IPS DF 4.7 (cell line): Measurements from ENCODE around the gene TIMP4.

Source experiments
- DNase-seq: peaks from one replicate; pipeline ENCODE4 v3.0.0-alpha.2; 2013; ENCODE audit warnings: low spot score; ENCODE audit errors: extremely low read depth

Gene TIMP4

GRCh38 chr3:12148183-12148940, 10.3 kb downstream of the TIMP4 start:
- no peak for DNase-seq

GRCh38 chr3:12147049-12147780, 11.5 kb downstream of the TIMP4 start:
- no peak for DNase-seq

- no peak for DNase-seq
Observed at GRCh38 chr3:12143949-12144504, 14.7 kb downstream of the TIMP4 start.

DNA sequence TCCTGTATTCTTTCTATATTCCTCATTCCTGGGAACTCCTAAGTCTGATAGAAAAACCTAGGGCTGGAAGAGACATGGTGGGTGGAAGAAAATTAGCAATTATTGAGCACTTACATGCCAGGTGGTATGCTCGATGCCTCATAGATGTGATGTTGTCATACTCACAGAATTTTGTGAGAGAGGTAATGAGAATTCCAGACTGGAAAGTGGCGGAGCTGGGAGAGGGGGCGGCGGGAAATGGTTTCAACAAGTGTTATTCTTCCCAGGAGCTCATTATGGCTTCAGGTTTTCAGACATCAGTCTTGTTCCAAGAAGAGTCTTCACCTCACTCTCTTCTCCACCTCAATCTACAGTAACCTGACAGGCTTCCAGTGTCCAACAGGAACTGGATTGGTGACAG, 16.2 kb downstream of the TIMP4 start:
- DNase-seq = no peak

GRCh38 chr3:12141350-12141749, 17.4 kb downstream of the TIMP4 start:
- no peak for DNase-seq

GRCh38 chr3:12139111-12139511, 19.6 kb downstream of the TIMP4 start:
- no peak for DNase-seq

DNA sequence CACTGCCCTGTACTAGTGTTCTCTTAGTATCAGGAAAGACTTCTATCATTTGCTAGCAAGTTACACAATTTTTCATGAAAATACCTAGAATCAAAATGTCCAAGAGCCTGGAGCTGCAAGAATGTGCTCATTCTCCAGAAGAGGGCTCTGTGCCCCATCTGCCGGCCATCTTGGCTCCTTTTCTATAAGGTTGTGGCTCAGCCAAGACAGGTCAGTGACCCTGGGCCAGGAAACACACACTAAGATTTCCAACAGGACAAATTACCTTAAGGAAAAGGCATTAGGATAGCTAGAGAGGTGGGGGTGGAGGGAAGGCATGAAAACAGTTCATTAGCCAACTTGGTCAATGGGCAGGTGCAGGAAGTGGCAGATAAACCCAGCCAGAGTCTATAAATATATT, 20.7 kb downstream of the TIMP4 start:
- DNase-seq = no peak

DNA sequence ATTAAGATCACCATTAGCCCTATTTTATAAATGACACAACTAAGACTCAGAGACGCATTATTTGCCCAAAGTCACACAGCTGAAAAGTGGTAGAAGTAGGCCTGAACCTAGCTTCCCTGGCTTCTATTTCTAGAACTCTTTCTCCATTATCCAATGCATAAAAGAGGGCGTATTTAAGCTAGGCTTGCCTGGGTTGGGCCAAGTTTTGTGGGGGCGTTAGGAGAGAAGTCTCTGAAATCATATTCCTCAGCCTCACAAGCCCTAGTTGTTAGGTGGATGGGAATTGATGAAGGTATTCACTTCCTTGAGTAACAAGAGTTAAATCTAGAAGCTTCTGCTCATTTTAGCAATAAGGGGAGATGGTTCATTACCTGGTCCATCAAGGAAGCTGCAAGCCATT, 22.3 kb downstream of the TIMP4 start:
- no peak for DNase-seq

DNA sequence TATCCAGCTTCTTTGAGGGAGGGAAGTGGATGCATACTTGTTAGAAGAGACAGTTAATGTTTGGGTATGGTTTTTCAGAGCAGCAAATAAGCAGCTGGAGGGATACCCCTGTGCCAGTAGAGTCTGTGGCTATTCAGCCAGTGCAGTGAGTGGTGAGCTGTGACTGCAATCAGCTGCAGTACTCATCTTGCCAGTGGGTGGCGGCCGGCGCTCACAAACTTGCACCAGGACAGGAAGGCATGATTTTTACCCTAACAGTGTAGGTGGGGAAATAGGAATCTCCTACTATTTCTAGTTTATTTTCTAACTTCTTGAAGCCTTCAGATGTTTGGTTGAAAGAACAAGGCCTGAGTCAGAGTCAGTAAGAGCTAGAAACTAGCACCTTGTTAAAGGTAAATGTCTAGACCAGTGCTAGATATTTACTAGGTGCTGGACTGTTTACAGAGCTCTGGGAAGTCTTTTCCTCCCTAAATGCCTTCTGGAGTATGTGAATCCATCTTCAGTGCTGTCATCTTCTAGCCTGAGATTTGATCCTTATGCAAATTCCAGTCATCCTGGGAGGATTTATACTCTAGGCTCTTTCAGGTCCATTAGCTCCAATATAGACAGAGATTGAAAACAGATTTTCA, 23.6 kb downstream of the TIMP4 start:
- no peak for DNase-seq

GRCh38 chr3:12132881-12133280, 25.8 kb downstream of the TIMP4 start:
- DNase-seq = no peak

GRCh38 chr3:12131351-12132090, 27.2 kb downstream of the TIMP4 start:
- no peak for DNase-seq

- DNase-seq = no peak
Observed at GRCh38 chr3:12127391-12127790, 31.3 kb downstream of the TIMP4 start.

DNA sequence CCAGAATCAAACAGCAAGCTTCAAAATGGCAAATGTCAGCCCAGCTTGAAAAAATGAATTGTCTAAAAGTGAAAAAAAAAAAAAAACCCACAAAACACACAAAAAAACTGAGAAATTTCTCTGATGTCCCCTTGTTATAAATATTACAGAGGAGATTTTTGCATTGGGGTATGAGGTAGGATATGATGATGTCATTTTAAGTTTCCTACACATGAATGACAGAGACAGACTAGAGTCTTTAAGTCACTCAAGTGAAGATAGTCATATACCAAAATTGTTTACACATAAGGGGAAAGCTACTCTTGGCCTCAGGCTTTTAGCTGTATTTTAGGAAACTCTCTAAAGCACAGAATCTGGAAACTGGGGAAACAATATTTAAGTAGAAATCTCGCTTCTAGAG, 32.9 kb downstream of the TIMP4 start:
- DNase-seq = no peak

- no peak for DNase-seq
Observed at GRCh38 chr3:12121466-12121865, 37.2 kb downstream of the TIMP4 start.

GRCh38 chr3:12120374-12121140, 38.2 kb downstream of the TIMP4 start:
- no peak for DNase-seq

GRCh38 chr3:12117473-12117872, 41.2 kb downstream of the TIMP4 start:
- DNase-seq = no peak

GRCh38 chr3:12116870-12117269, 41.8 kb downstream of the TIMP4 start:
- DNase-seq = no peak

DNA sequence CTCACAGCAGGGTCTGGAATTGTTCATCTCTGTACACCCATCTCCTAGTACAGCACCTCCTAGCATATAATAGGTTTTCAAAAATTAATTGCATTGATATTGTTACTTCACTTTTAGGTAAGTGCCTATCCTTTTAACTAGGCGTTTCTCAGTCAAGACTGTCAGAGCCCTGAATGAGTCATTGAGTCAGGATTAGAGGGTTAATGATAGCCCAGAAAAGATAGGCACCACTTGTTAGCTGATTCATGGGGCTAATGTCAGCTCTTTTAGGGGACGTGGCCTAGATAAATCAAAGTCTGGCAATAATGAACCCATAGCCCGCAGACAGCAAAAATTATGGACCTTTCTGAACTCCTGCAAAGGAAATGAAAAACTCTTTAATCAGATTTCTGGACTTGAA, 42.9 kb downstream of the TIMP4 start:
- no peak for DNase-seq

GRCh38 chr3:12115104-12115503, 43.6 kb downstream of the TIMP4 start:
- DNase-seq = no peak

- DNase-seq = no peak
Observed at GRCh38 chr3:12114251-12114650, 44.5 kb downstream of the TIMP4 start.
